DOHH2 (cell line): ENCODE results near the gene MYNN.

ENCODE experiments used
- H3F3A ChIP-seq: fragments of 200-600 bp; sonication (generic), shearing (Covaris generic); 2 replicates; pipeline ENCODE4 v1.6.0; 2016; ENCODE audit warnings: antibody characterized with exemption, mild to moderate bottlenecking; ENCODE audit not compliant: control insufficient read depth, insufficient read depth
- H3K27ac ChIP-seq: fragments of 200-600 bp; sonication (generic); 2 replicates; pipeline ENCODE4 v1.5.1; 2014; ENCODE audit warnings: low read depth, mild to moderate bottlenecking, low read length, moderate library complexity
- H3K27me3 ChIP-seq: fragments of 200-600 bp; sonication (generic); 2 replicates; pipeline ENCODE4 v1.6.1; 2014; ENCODE audit warnings: mild to moderate bottlenecking, low read length, mixed read lengths; ENCODE audit not compliant: control insufficient read depth
- H3K36me3 ChIP-seq: fragments of 200-600 bp; sonication (generic); 2 replicates; pipeline ENCODE4 v1.6.1; 2014; ENCODE audit warnings: mild to moderate bottlenecking, low read length, moderate library complexity, mixed read lengths; ENCODE audit not compliant: control insufficient read depth
- H3K4me1 ChIP-seq: fragments of 200-600 bp; sonication (generic); 2 replicates; pipeline ENCODE4 v1.6.1; 2014; ENCODE audit warnings: mild to moderate bottlenecking, low read length, mixed read lengths; ENCODE audit not compliant: control insufficient read depth
- H3K4me2 ChIP-seq: fragments of 200-600 bp; sonication (generic); 2 replicates; pipeline ENCODE4 v1.6.0; 2014; ENCODE audit warnings: mild to moderate bottlenecking, low read length, moderate library complexity
- H3K4me3 ChIP-seq: fragments of 200-600 bp; sonication (generic); 2 replicates; pipeline ENCODE4 v1.5.1; 2014; ENCODE audit warnings: mild to moderate bottlenecking, low read length, mixed read lengths
- H3K79me2 ChIP-seq: fragments of 200-600 bp; sonication (generic); 2 replicates; pipeline ENCODE4 v1.6.1; 2014; ENCODE audit warnings: mild to moderate bottlenecking, low read length, mixed read lengths; ENCODE audit not compliant: control insufficient read depth
- H3K9me2 ChIP-seq: fragments of 200-600 bp; sonication (generic); replicated peaks from 2 replicates; pipeline ENCODE4 v1.6.1; 2014; ENCODE audit warnings: mild to moderate bottlenecking, low read length, mixed read lengths; ENCODE audit not compliant: control insufficient read depth
- H3K9me3 ChIP-seq: fragments of 200-600 bp; sonication (generic); 2 replicates; pipeline ENCODE4 v1.6.1; 2014; ENCODE audit warnings: antibody characterized with exemption, low read length, mixed read lengths; ENCODE audit not compliant: control insufficient read depth, insufficient read depth
- H4K20me1 ChIP-seq: fragments of 200-600 bp; sonication (generic); 2 replicates; pipeline ENCODE4 v1.6.0; 2014; ENCODE audit warnings: low read depth, mild to moderate bottlenecking, antibody characterized with exemption, low read length, moderate library complexity; ENCODE audit not compliant: control insufficient read depth, insufficient read depth
- CTCF ChIP-seq: fragments of 200-600 bp; sonication (generic); IDR thresholded peaks from one replicate; pipeline ENCODE4 v1.5.1; 2014; ENCODE audit warnings: antibody characterized with exemption, mild to moderate bottlenecking, low read depth, low read length; ENCODE audit not compliant: poor library complexity, severe bottlenecking
- EZH2phosphoT487 ChIP-seq: fragments of 200-600 bp; sonication (generic); IDR thresholded peaks from 2 replicates; pipeline ENCODE4 v1.6.1; 2017; ENCODE audit warnings: borderline replicate concordance, mild to moderate bottlenecking, antibody characterized with exemption, low read length, moderate library complexity, mixed read lengths

Gene MYNN

GRCh38 chr3:169787791-169788190 lies 14.6 kb downstream of the MYNN start:
- H4K20me1 ChIP-seq = no peaks in the 10 kb centered on the region
- no peak for TF ChIP-seq CTCF
- no peak for TF ChIP-seq EZH2phosphoT487
- no peak overlapping the region for H3K4me2 ChIP-seq
- H3K36me3 ChIP-seq = peaks cover 88% of the 10 kb centered on the region
- H3K27me3 ChIP-seq = no peaks in the 10 kb centered on the region
- H3K4me1 ChIP-seq = 0 out of 2 replicates have a peak, but pooled peaks cover 4% of the 10 kb centered on the region
- no peaks in the 10 kb centered on the region for H3K79me2 ChIP-seq
- H3K9me3 ChIP-seq = no peaks in the 10 kb centered on the region
- H3F3A ChIP-seq = peaks cover 13% of the 10 kb centered on the region; the same call in 1 of the 2 replicates
- H3K9me2 ChIP-seq = no peaks in the 10 kb centered on the region
- no peak overlapping the region for H3K4me3 ChIP-seq
- H3K27ac ChIP-seq = no peak overlapping the region

DNA sequence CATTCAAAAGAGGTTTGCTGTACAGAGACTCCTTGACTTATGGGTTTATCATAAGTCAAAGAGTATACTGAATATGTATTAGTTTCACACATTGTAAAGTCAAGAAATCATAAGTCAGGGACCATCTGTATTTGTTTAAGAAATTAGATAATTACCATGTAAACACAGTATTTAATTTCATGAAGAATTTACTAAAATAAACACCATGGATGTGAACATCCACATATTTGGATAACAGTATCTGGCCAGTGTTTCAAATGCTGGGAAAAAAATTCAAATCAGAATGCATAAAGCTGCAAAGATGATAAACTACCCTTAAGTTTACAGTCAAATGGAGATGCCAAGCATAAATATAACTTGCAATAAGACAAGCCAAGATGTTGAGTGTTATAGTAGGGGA lies 17.0 kb downstream of the MYNN start:
- Histone ChIP-seq H3K36me3 (peaks cover 74% of the 10 kb centered on the region), H3K9me2 (no peaks in the 10 kb centered on the region), H3F3A (peaks cover 11% of the 10 kb centered on the region), H3K79me2 (no peaks in the 10 kb centered on the region), H3K4me3 (no peak overlapping the region), H3K27me3 (no peaks in the 10 kb centered on the region), H3K4me1 (0 out of 2 replicates have a peak, but pooled peaks cover 4% of the 10 kb centered on the region), H3K9me3 (no peaks in the 10 kb centered on the region), H3K4me2 (no peak overlapping the region), H3K27ac (no peak overlapping the region), H4K20me1 (no peaks in the 10 kb centered on the region)
- TF ChIP-seq EZH2phosphoT487 (no peak), CTCF (no peak)

GRCh38 chr3:169790687-169791429 lies 17.7 kb downstream of the MYNN start:
- no peak overlapping the region for H3K4me3 ChIP-seq
- no peak overlapping the region for H3K27ac ChIP-seq
- peaks cover 12% of the 10 kb centered on the region for H3F3A ChIP-seq
- H3K4me1 ChIP-seq = 0 out of 2 replicates have a peak, but pooled peaks cover 4% of the 10 kb centered on the region
- H3K4me2 ChIP-seq = no peak overlapping the region
- H3K9me3 ChIP-seq = no peaks in the 10 kb centered on the region
- no peak for TF ChIP-seq CTCF
- no peak for TF ChIP-seq EZH2phosphoT487
- no peaks in the 10 kb centered on the region for H4K20me1 ChIP-seq
- no peaks in the 10 kb centered on the region for H3K79me2 ChIP-seq
- peaks cover 73% of the 10 kb centered on the region for H3K36me3 ChIP-seq
- H3K9me2 ChIP-seq = no peaks in the 10 kb centered on the region
- no peaks in the 10 kb centered on the region for H3K27me3 ChIP-seq
